ENCODE measurements around the gene GLRX. TPM values are rescaled to one million over a fixed set of nuclear protein-coding genes. Genes with fewer than 3 reads are reported as not detected.

GLRX gene
- polyA plus RNA-seq, 2 of the 4 experiments (the other 2 are of a cell fraction) = 106 to 329 TPM

DNA sequence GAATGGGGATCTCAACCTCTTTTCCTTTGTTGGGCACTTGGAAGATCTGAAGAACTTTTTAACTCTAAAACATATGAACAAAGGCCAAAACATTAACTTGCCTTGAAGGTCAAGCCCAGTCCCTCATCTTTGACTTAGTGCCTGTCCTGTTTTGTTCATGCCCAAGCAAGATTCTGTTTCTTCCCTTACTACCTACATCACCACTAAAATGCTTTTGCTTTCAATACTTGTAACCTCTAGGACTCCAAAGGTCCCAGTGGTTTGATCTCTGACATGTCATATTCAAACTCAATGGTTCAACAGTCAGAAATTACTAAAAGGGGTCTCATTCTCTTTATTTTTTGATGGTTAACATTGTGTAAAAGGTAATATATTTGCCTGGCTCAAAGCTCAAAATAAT is 24.0 kb downstream of the GLRX start:
- Histone ChIP-seq H3K27ac (peak overlapping the region; percentile 44 to 53; a peak in 3 of 6 replicates), H3K4me2 (no peak overlapping the region), H3K4me1 (peaks cover 64% of the 10 kb centered on the region), H3K4me3 (no peak overlapping the region), H3K9me3 (no peaks in the 10 kb centered on the region)
- ChIA-PET POLR2A (no interaction called here), CTCF (interaction anchor here (0.7 to 3.1 kb wide), 2 partner anchors 18 to 48 kb away, joined by 3 to 12 read pairs; no protein-coding TSS in a partner anchor)
- ATAC-seq (no peak), FAIRE-seq (no peak), DNase-seq (ENCODE audit: low read depth in 1 of 2, low spot score in 1 of 2) (no peak)
- TF ChIP-seq, protein P1, sequence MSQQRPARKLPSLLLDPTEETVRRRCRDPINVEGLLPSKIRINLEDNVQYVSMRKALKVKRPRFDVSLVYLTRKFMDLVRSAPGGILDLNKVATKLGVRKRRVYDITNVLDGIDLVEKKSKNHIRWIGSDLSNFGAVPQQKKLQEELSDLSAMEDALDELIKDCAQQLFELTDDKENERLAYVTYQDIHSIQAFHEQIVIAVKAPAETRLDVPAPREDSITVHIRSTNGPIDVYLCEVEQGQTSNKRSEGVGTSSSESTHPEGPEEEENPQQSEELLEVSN (IDR thresholded peaks at IDR 0.05; ENCODE audit: borderline replicate concordance, low read depth) = no peak
- TF ChIP-seq FOXS1 (CRISPR knock-in tag; IDR thresholded peaks at IDR 0.05) (no peak), ZSCAN20 (CRISPR knock-in tag; IDR thresholded peaks at IDR 0.05) (no peak), ESRRA (IDR thresholded peaks at IDR 0.05; ENCODE audit: borderline replicate concordance, low read length) (no peak), HOXB5 (CRISPR knock-in tag; IDR thresholded peaks at IDR 0.05) (no peak), PHF8 (IDR thresholded peaks at IDR 0.05; ENCODE audit: borderline replicate concordance, low read depth) (no peak), JUN (IDR thresholded peaks at IDR 0.05) (no peak), POLR2A (IDR thresholded peaks at IDR 0.05; ENCODE audit: low read length) (no peak), FOSB (CRISPR knock-in tag; IDR thresholded peaks at IDR 0.05) (no peak)
- TF ChIP-seq, protein P2, sequence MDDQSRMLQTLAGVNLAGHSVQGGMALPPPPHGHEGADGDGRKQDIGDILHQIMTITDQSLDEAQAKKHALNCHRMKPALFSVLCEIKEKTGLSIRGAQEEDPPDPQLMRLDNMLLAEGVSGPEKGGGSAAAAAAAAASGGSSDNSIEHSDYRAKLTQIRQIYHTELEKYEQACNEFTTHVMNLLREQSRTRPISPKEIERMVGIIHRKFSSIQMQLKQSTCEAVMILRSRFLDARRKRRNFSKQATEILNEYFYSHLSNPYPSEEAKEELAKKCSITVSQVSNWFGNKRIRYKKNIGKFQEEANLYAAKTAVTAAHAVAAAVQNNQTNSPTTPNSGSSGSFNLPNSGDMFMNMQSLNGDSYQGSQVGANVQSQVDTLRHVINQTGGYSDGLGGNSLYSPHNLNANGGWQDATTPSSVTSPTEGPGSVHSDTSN (IDR thresholded peaks at IDR 0.05) = no peak

DNA sequence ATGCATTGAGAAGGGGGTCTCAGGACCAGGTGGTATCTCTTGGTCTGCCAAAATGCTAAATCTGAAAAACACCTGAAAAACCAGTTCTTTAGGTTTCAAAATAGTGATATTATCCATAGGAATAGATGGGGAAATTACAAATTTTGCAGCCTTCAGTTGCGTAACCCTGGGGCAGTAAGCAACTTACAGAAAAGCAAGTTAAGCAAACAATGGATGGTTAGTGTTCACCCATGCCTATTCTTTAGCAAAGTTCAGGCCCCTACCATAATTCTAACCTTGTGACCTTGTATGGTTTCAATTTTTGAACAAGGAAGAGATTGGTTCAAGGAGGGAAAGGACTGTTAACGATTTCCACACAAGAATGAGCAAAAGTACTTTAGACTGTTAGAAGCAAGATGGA is 24.5 kb downstream of the GLRX start:
- no peak for TF ChIP-seq HOXB13 (CRISPR knock-in tag; IDR thresholded peaks at IDR 0.05; ENCODE audit: low read depth)
- peak; percentile 73 to 80 for TF ChIP-seq CEBPB (IDR thresholded peaks at IDR 0.05)
- TF ChIP-seq, protein P3, sequence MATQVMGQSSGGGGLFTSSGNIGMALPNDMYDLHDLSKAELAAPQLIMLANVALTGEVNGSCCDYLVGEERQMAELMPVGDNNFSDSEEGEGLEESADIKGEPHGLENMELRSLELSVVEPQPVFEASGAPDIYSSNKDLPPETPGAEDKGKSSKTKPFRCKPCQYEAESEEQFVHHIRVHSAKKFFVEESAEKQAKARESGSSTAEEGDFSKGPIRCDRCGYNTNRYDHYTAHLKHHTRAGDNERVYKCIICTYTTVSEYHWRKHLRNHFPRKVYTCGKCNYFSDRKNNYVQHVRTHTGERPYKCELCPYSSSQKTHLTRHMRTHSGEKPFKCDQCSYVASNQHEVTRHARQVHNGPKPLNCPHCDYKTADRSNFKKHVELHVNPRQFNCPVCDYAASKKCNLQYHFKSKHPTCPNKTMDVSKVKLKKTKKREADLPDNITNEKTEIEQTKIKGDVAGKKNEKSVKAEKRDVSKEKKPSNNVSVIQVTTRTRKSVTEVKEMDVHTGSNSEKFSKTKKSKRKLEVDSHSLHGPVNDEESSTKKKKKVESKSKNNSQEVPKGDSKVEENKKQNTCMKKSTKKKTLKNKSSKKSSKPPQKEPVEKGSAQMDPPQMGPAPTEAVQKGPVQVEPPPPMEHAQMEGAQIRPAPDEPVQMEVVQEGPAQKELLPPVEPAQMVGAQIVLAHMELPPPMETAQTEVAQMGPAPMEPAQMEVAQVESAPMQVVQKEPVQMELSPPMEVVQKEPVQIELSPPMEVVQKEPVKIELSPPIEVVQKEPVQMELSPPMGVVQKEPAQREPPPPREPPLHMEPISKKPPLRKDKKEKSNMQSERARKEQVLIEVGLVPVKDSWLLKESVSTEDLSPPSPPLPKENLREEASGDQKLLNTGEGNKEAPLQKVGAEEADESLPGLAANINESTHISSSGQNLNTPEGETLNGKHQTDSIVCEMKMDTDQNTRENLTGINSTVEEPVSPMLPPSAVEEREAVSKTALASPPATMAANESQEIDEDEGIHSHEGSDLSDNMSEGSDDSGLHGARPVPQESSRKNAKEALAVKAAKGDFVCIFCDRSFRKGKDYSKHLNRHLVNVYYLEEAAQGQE (IDR thresholded peaks at IDR 0.05) = no peak
- DNase-seq (ENCODE audit: low read depth in 1 of 2, low spot score in 1 of 2) = no peak
- no peaks in the 10 kb centered on the region for H3K9me3 ChIP-seq
- ATAC-seq = no peak
- ChIA-PET POLR2A (no interaction called here), CTCF (interaction anchor here (0.9 kb wide), 1 partner anchor 10 kb away, joined by 3 read pairs; no protein-coding TSS in a partner anchor)
- peak overlapping the region; percentile 44 to 53; a peak in 3 of 6 replicates for H3K27ac ChIP-seq
- no peak overlapping the region for H3K4me2 ChIP-seq
- FAIRE-seq = no peak
- 82% methylated on average over 2 of the region's 2 CpGs for WGBS (ENCODE audit: missing lambda C conversion rate)
- H3K4me3 ChIP-seq = no peak overlapping the region
- H3K4me1 ChIP-seq = peaks cover 65% of the 10 kb centered on the region

DNA sequence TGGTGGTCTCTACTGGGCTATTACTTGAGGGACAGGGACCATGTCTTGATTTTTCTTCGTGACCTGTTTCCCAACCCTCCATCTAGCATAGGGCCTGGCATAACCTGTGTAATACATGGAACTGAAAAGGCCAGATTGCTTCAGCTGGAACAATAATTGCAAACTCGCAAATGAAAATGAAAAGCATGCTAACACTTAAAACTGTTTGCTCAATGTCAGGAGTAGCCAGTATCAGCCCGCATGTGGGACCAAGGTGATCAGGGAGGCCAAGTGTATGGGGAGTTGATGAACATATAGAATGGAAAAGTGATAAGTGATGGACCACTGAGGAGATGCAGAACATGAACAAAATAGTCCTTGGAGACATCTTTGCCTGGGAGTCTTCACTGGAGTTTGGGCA is 25.2 kb downstream of the GLRX start:
- FAIRE-seq = no peak
- Histone ChIP-seq H3K27ac (peak overlapping the region; percentile 18 to 34; a peak in 2 of 6 replicates), H3K4me2 (no peak overlapping the region), H3K4me1 (peaks cover 62% of the 10 kb centered on the region), H3K4me3 (no peak overlapping the region), H3K9me3 (no peaks in the 10 kb centered on the region)
- ChIA-PET CTCF (interaction anchor here (0.9 to 1.4 kb wide), 2 partner anchors 11 to 37 kb away, joined by 3 read pairs; no protein-coding TSS in a partner anchor), POLR2A (no interaction called here)
- no peak for ATAC-seq
- no peak for DNase-seq (ENCODE audit: low read depth in 1 of 2, low spot score in 1 of 2)
- no peak for TF ChIP-seq NR3C1 (IDR thresholded peaks at IDR 0.05)
- no peak for TF ChIP-seq JUNB (IDR thresholded peaks at IDR 0.05)
- TF ChIP-seq HDAC2 (IDR thresholded peaks at IDR 0.05) = no peak
- TF ChIP-seq ZFP36 (IDR thresholded peaks at IDR 0.05; ENCODE audit: borderline replicate concordance, partially characterized antibody) = no peak
- no peak for TF ChIP-seq EHMT2 (IDR thresholded peaks at IDR 0.05; ENCODE audit: low read depth)
- WGBS (ENCODE audit: missing lambda C conversion rate) = 87% methylated on average over 3 of the region's 3 CpGs

Measured in A549 (cell line).